Posterior cingulate gyrus (tissue), 11 donors: ENCODE measurements around the gene P4HA3.
"Not testable (repeated sequence)": the region's sequence is repeated elsewhere in the genome, so short reads cannot be mapped to it uniquely, and the experiment has no call there.

Source experiments
- DNase-seq, 10 donors: peaks; one replicate each; pipeline versions ENCODE4 v3.0.0 to v3.0.0-alpha.2; 2020 to 2021; ENCODE audit warnings: mixed read lengths in 3 of 10
- intact Hi-C: fragments of 100-400 bp; cut with DNase I; formaldehyde crosslinking; loops from one replicate; pipeline ENCODE4 v1.15.1; 2023

The P4HA3 gene

GRCh38 chr11:74311352-74311926, at the start of gene P4HA3:
Gene P4HA3, minus strand, starts transcription at chr11:74311640. Its CDS starts 29 bp downstream, at chr11:74311611.
- intact Hi-C loops, result no loop called here

GRCh38 chr11:74357449-74357848, 46.0 kb upstream of the P4HA3 start:
- intact Hi-C loops, result no loop called here
- DNase-seq, result no peak

More at GRCh38 chr11:74311352-74311926, at the start of gene P4HA3:
- peak in 8 of 10 donors; percentile 11 to 88 (median 34) for DNase-seq

GRCh38 chr11:74355626-74356025, 44.2 kb upstream of the P4HA3 start:
- intact Hi-C loops, result no loop called here
- DNase-seq, result peak in 1 of 10 donors; percentile 56

GRCh38 chr11:74354036-74354435, 42.6 kb upstream of the P4HA3 start:
- intact Hi-C loops, result no loop called here
- no peak for DNase-seq

- no peak for DNase-seq
- intact Hi-C loops, result no loop called here
Observed at GRCh38 chr11:74347381-74347780, 35.9 kb upstream of the P4HA3 start.

GRCh38 chr11:74345420-74345819, 34.0 kb upstream of the P4HA3 start:
- no peak for DNase-seq
- intact Hi-C loops, result no loop called here

GRCh38 chr11:74341921-74342320, 30.5 kb upstream of the P4HA3 start:
- DNase-seq, result no peak
- intact Hi-C loops, result no loop called here

GRCh38 chr11:74339619-74340018, 28.2 kb upstream of the P4HA3 start:
- no peak for DNase-seq
- intact Hi-C loops, result no loop called here

GRCh38 chr11:74338963-74339362, 27.5 kb upstream of the P4HA3 start:
- no peak for DNase-seq
- intact Hi-C loops, result no loop called here

GRCh38 chr11:74333193-74333592, 21.8 kb upstream of the P4HA3 start:
- intact Hi-C loops, result no loop called here
- no peak for DNase-seq

- intact Hi-C loops, result no loop called here
- no peak for DNase-seq
Observed at GRCh38 chr11:74332291-74332690, 20.9 kb upstream of the P4HA3 start.

GRCh38 chr11:74331000-74331399, 19.6 kb upstream of the P4HA3 start:
- intact Hi-C loops, DNase-seq: not testable (repeated sequence)

GRCh38 chr11:74330075-74330858, 18.8 kb upstream of the P4HA3 start:
- DNase-seq, result no peak
- intact Hi-C loops, result no loop called here

- DNase-seq, result no peak
- intact Hi-C loops, result no loop called here
Observed at GRCh38 chr11:74327076-74327475, 15.6 kb upstream of the P4HA3 start.

GRCh38 chr11:74326665-74327064, 15.2 kb upstream of the P4HA3 start:
- no peak for DNase-seq
- intact Hi-C loops, result no loop called here

- peak; percentile 43 to 94 (median 72) for DNase-seq
- intact Hi-C loops, result no loop called here
Observed at GRCh38 chr11:74325649-74326645, 14.5 kb upstream of the P4HA3 start.

GRCh38 chr11:74322667-74323066, 11.2 kb upstream of the P4HA3 start:
- DNase-seq, result no peak
- intact Hi-C loops, result no loop called here

- peak in 1 of 10 donors; percentile 30 for DNase-seq
- intact Hi-C loops, result no loop called here
Observed at GRCh38 chr11:74321487-74322188, 10.2 kb upstream of the P4HA3 start.

GRCh38 chr11:74320538-74320937, 9.1 kb upstream of the P4HA3 start:
- intact Hi-C loops, result no loop called here
- DNase-seq, result no peak

- intact Hi-C loops, result no loop called here
- no peak for DNase-seq
Observed at GRCh38 chr11:74319139-74319816, 7.8 kb upstream of the P4HA3 start.
